Ovary (tissue), 9 donors: ENCODE data around the gene ZFP92. TPM values are rescaled to one million over a fixed set of nuclear protein-coding genes. Genes with fewer than 3 reads are reported as not detected.
A peak's percentile ranks its signal among the peaks of the same experiment; 100 is the strongest.
"Not testable (repeated sequence)": the region's sequence is repeated elsewhere in the genome, so short reads cannot be mapped to it uniquely, and the experiment has no call there.

Experiments
- DNase-seq, 5 donors: peaks; one replicate each; pipeline ENCODE4 v3.0.0-alpha.2; 2019 to 2020
- H3K27ac ChIP-seq, 2 donors: fragments of 200-600 bp; one replicate each; pipeline versions ENCODE4 v1.5.1 to v1.8.0; 2019 to 2022
- H3K27me3 ChIP-seq: fragments of 200-600 bp; one replicate; pipeline ENCODE4 v1.8.0; 2022
- H3K36me3 ChIP-seq: fragments of 200-600 bp; sonication (generic); one replicate; pipeline ENCODE4 v1.5.1; 2019
- H3K4me1 ChIP-seq: one replicate; pipeline ENCODE4 v1.8.1; 2013; ENCODE audit warnings: mild to moderate bottlenecking, moderate library complexity; ENCODE audit not compliant: insufficient read depth
- H3K4me3 ChIP-seq: fragments of 200-600 bp; sonication (generic); one replicate; pipeline ENCODE4 v1.5.1; 2017
- H3K9me3 ChIP-seq, 2 donors: fragments of 200-600 bp in 1 of 2; sonication (generic) in 1 of 2; one replicate each; pipeline versions ENCODE4 v1.5.1 to v1.8.1; 2013 to 2019; ENCODE audit warnings: mild to moderate bottlenecking in 1 of 2, moderate library complexity in 1 of 2
- EP300 ChIP-seq: sonication (generic); formaldehyde crosslinking; IDR thresholded peaks from one replicate; pipeline ENCODE4 v1.6.1; 2017; ENCODE audit warnings: antibody characterized with exemption
- POLR2A ChIP-seq: fragments of 450-650 bp; IDR thresholded peaks from one replicate; pipeline ENCODE4 v1.6.1; 2017; ENCODE audit warnings: antibody characterized with exemption, mild to moderate bottlenecking, moderate library complexity
- WGBS, 3 donors: extraction: QIAGEN DNeasy Blood & Tissue Kit in 1 of 3; methylation state at CpG; one replicate each; pipeline versions ENCODE4 v1.1.5 to v1.1.7; 2013 to 2017; 5-methylcytosine and 5-hydroxymethylcytosine counted together
- intact Hi-C, 4 donors: fragments of 100-400 bp; cut with DNase I; formaldehyde crosslinking; loops; one replicate each; pipeline versions ENCODE4 v1.11.0 to v1.15.1; 2022 to 2023
- polyA plus RNA-seq, 2 donors: library from polyadenylated mRNA; stranded (reverse); fragments of 200-250 nt in 1 of 2; fragments of 350-450 nt in 1 of 2; fragmentation: Illumina TruSeq in 1 of 2; extraction: RNeasy Lipid Tissue Mini Kit (QIAGEN cat#74804) in 1 of 2; gene quantifications; one replicate each; pipeline ENCODE4 v1.2.3, GENCODE V29; 2013 to 2014
- total RNA-seq, 7 donors: library from RNA; depleted of rRNA in 2 of 7; stranded (reverse); fragments of >200 nt in 2 of 7; fragmentation: NEBNext Ultra II Directional in 3 of 7; extraction: Animal tissue kit (Norgen Biotek cat#: 25700) in 3 of 7; gene quantifications; one replicate each; pipeline versions ENCODE4 v1.1.0 to v1.2.4, GENCODE V29; 2016 to 2023
- TF ChIP-seq, protein P1 (sequence below), 3 donors: fragments of 450-650 bp in 2 of 3; fragments of 200-600 bp in 1 of 3; IDR thresholded peaks; one replicate each; pipeline versions ENCODE4 v1.5.1 to v1.8.0; 2016 to 2022; ENCODE audit warnings: antibody characterized with exemption in 3 of 3, mild to moderate bottlenecking in 1 of 3
- donor health status: DM: no; HTN: no; CAD: no; lungs with moderate emphysema.
- donor health status: DM: no; HTN: no; CAD: no.
- donor health status: Bipolar disorder and iron deficiency.
- donor health status: DM: yes; HTN: yes; CAD: no.
- donor health status: DM: no; HTN: no; CAD: no.
- donor health status: DM: yes; HTN: yes; CAD: no.

The ZFP92 gene
- total and polyA plus RNA-seq, 9 donors: 2.7 to 9.4 (median 3.9) TPM

DNA sequence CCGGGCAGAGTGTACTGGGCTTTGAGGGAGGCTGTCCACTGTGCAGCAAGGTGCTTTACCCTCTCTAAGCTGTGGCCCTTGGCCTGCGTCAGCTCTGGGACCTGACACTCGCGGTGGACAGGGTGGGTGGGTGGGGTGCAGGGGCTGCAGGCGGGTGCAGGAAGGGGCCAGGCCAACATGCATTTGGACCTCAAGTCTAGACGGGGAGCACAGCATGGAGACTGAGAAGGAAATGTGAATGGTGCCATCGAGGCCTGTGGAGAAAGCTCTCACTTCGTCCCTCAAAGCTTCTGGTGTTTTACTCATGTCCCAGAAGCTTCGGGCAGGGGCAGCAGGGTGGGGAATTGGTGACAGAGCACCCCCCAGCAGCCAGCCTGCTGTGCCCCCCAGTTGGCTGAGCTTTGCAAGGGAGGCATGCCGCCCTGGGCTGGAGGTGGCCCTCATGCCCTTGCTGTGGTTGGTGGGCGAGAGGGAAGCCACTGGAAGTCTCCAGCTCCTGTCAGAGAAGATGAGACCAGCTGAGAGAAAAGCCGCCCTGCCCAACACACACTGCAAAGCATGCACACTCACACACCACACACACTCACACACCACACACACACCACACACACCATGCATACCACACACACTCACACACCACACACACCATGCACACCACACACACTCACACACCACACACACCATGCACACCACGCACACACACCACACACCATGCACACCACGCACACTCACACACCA lies 22.4 kb upstream of the ZFP92 start:
- no peak for DNase-seq
- no peak overlapping the region for H3K4me3 ChIP-seq
- no peaks in the 10 kb centered on the region for H3K27me3 ChIP-seq
- WGBS, 3 donors: 89 to 93% (median 91%) methylated on average over 14 of the region's 14 CpGs
- intact Hi-C loops: no loop called here
- no peaks in the 10 kb centered on the region for H3K36me3 ChIP-seq
- no peaks in the 10 kb centered on the region for H3K9me3 ChIP-seq
- no peak overlapping the region for H3K27ac ChIP-seq
- TF ChIP-seq EP300 (no peak), POLR2A (no peak)
- TF ChIP-seq, protein P1, sequence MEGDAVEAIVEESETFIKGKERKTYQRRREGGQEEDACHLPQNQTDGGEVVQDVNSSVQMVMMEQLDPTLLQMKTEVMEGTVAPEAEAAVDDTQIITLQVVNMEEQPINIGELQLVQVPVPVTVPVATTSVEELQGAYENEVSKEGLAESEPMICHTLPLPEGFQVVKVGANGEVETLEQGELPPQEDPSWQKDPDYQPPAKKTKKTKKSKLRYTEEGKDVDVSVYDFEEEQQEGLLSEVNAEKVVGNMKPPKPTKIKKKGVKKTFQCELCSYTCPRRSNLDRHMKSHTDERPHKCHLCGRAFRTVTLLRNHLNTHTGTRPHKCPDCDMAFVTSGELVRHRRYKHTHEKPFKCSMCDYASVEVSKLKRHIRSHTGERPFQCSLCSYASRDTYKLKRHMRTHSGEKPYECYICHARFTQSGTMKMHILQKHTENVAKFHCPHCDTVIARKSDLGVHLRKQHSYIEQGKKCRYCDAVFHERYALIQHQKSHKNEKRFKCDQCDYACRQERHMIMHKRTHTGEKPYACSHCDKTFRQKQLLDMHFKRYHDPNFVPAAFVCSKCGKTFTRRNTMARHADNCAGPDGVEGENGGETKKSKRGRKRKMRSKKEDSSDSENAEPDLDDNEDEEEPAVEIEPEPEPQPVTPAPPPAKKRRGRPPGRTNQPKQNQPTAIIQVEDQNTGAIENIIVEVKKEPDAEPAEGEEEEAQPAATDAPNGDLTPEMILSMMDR (IDR thresholded peaks at IDR 0.05): no peak
- peaks cover 2% of the 10 kb centered on the region for H3K4me1 ChIP-seq

DNA sequence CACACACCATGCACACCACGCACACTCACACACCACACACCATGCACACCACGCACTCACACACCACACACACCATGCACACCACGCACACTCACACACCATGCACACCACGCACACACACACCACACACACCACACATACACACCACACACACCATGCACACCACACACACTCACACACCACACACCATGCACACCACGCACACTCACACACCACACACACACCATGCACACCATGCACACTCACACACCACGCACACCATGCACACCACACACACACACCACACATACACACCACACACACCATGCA lies 21.9 kb upstream of the ZFP92 start:
- H3K4me3 ChIP-seq, H3K36me3 ChIP-seq, DNase-seq, intact Hi-C loops, H3K9me3 ChIP-seq, H3K4me1 ChIP-seq, H3K27ac ChIP-seq, H3K27me3 ChIP-seq: not testable (repeated sequence)
- WGBS, 3 donors: 86 to 93% (median 93%) methylated on average over 6 of the region's 6 CpGs

DNA sequence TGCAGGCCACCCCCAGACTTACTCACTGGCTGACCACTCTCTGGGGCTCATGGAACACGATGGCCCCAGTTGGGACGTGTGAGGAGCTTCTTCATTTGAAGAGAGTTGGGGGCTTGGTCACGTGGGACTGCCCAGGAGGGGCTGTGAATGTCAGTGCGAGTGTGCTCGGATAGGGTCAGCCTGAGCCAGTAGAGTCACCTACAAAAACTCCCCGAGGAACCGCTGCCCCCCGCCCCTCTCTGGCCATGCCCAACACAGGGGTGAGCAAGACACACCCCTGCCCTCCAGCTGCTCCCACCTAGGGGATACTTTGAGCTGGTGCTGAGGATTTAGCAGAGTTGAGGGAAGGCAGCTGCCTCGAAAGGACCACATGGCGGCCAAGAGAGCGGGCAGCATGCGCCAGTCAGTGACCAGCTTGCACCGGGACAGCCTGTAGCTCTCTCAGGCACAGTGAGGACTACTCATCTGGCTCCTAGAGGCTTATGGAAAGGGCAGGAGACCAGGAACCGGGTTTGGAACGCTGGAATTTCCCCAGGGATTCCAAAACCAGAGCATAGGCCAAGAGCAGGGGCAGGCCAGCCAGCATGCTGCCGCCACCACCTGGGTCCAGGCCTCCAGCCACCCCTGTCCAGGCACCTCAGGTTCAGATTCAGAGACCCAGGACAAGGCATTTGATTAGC lies 18.5 kb upstream of the ZFP92 start:
- intact Hi-C loops: no loop called here
- Histone ChIP-seq H3K36me3 (no peaks in the 10 kb centered on the region), H3K4me3 (no peak overlapping the region), H3K9me3 (no peaks in the 10 kb centered on the region), H3K27ac (no peak overlapping the region), H3K27me3 (no peaks in the 10 kb centered on the region), H3K4me1 (no peaks in the 10 kb centered on the region)
- 84 to 86% (median 85%) methylated on average over 15 to 16 of the region's 16 CpGs for WGBS, 3 donors
- DNase-seq: no peak
- TF ChIP-seq POLR2A (no peak), EP300 (no peak)
- TF ChIP-seq, protein P1 (IDR thresholded peaks at IDR 0.05): no peak

DNA sequence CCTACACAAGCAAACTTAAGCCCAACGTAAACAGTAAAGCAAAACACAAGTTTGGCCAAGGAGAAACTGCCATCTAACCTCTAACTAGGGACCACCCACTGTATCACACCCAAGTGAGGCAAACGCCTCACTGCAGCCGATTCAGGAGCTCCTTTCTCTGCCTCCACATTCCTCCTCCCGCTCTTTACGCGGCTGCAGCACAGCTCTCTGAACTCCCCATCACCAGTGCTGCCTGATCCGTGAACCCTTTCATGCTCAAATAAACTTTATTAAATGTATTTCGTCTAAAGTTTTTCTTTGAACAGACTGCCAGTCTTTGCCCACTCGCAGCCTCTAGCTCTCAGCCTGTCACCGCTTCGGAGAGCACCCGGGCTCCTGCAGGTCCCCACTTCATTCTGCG lies 16.7 kb upstream of the ZFP92 start:
- no peak overlapping the region for H3K4me3 ChIP-seq
- peaks cover 2% of the 10 kb centered on the region for H3K4me1 ChIP-seq
- no peaks in the 10 kb centered on the region for H3K36me3 ChIP-seq
- no peaks in the 10 kb centered on the region for H3K27me3 ChIP-seq
- intact Hi-C loops: no loop called here
- 50 to 59% (median 56%) methylated on average over 13 of the region's 13 CpGs for WGBS, 3 donors
- DNase-seq: peak in 2 of 5 donors; percentile 3 to 31
- H3K9me3 ChIP-seq: no peaks in the 10 kb centered on the region
- TF ChIP-seq EP300 (no peak), POLR2A (no peak)
- TF ChIP-seq, protein P1 (IDR thresholded peaks at IDR 0.05): no peak
- no peak overlapping the region for H3K27ac ChIP-seq

DNA sequence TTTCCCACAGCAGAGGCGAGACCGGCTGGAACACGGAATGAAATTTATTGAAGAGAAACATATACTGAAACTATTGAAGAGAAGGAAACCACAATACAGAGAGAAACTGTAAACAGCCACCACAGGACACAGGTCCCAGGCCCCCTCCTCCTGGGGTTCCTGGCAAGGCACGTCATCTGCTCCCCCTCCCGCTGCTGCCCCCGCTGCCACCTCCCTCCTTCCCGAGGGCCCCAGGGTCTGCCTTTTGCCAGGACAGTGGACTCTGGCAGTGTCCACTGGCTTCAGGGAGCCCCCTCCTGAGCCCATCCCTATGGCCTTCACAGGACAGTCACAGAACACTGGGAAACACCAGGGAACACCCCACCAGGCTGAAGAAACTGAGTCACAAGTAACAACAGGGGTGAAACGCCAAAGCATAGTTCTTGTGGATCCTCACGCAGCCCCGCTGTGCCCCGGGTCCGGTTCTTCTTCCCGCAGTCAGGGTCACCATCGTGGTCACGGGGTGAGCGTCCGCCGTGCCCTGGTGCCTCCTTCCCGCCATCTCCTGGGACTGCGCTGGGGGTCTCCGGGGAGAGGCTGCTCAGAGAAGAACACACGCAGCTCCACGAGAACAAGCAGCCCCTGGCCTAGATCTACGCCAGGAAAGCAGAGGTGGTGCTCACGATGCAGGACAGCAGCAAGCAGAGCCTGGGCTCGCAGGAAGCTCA lies 15.5 kb upstream of the ZFP92 start:
- 86 to 89% (median 87%) methylated on average over 26 of the region's 26 CpGs for WGBS, 3 donors
- DNase-seq: peak in 2 of 5 donors; percentile 10 to 26
- Histone ChIP-seq H3K27ac (no peak overlapping the region), H3K9me3 (no peaks in the 10 kb centered on the region), H3K4me1 (peaks cover 4% of the 10 kb centered on the region), H3K36me3 (no peaks in the 10 kb centered on the region), H3K4me3 (no peak overlapping the region), H3K27me3 (no peaks in the 10 kb centered on the region)
- intact Hi-C loops: no loop called here
- TF ChIP-seq EP300: no peak
- TF ChIP-seq, protein P1 (IDR thresholded peaks at IDR 0.05): no peak
- no peak for TF ChIP-seq POLR2A
